Hematopoietic multipotent progenitor cell treated with erythropoietin and hydrocortisone succinate and interleukin-3 and kit ligand, for 6 days (in vitro differentiated cells): ENCODE measurements around the gene ERBB4.

Experiments used
- DNase-seq: peaks from one replicate; pipeline ENCODE4 v3.0.0-alpha.2; 2015

Gene ERBB4

GRCh38 chr2:211981451-211981850 lies 557.2 kb downstream of the ERBB4 start:
- DNase-seq, result no peak

GRCh38 chr2:211976076-211976475 lies 562.5 kb downstream of the ERBB4 start:
- no peak for DNase-seq

- DNase-seq, result no peak
Measured at GRCh38 chr2:211967234-211967633, 571.4 kb downstream of the ERBB4 start.

- DNase-seq, result no peak
Measured at GRCh38 chr2:211963969-211964368, 574.6 kb downstream of the ERBB4 start.

GRCh38 chr2:211957799-211958198 lies 580.8 kb downstream of the ERBB4 start:
- DNase-seq, result no peak

- DNase-seq, result no peak
Measured at GRCh38 chr2:211955648-211956047, 583.0 kb downstream of the ERBB4 start.

- DNase-seq, result no peak
Measured at GRCh38 chr2:211948932-211949331, 589.7 kb downstream of the ERBB4 start.

GRCh38 chr2:211946960-211947359 lies 591.6 kb downstream of the ERBB4 start:
- no peak for DNase-seq

- no peak for DNase-seq
Measured at GRCh38 chr2:211944572-211944971, 594.0 kb downstream of the ERBB4 start.

GRCh38 chr2:211942153-211942552 lies 596.4 kb downstream of the ERBB4 start:
- no peak for DNase-seq

GRCh38 chr2:211941216-211941747 lies 597.3 kb downstream of the ERBB4 start:
- DNase-seq, result no peak

GRCh38 chr2:211939177-211939576 lies 599.4 kb downstream of the ERBB4 start:
- DNase-seq, result no peak

GRCh38 chr2:211934811-211935210 lies 603.8 kb downstream of the ERBB4 start:
- no peak for DNase-seq

- DNase-seq, result no peak
Measured at GRCh38 chr2:211931314-211931713, 607.3 kb downstream of the ERBB4 start.

- DNase-seq, result no peak
Measured at GRCh38 chr2:211930331-211930730, 608.3 kb downstream of the ERBB4 start.

GRCh38 chr2:211928201-211928600 lies 610.4 kb downstream of the ERBB4 start:
- DNase-seq, result no peak

- no peak for DNase-seq
Measured at GRCh38 chr2:211923019-211923418, 615.6 kb downstream of the ERBB4 start.

- no peak for DNase-seq
Measured at GRCh38 chr2:211903961-211904360, 634.6 kb downstream of the ERBB4 start.

- DNase-seq, result no peak
Measured at GRCh38 chr2:211901226-211901846, 637.3 kb downstream of the ERBB4 start.

GRCh38 chr2:211900518-211900917 lies 638.1 kb downstream of the ERBB4 start:
- no peak for DNase-seq

- no peak for DNase-seq
Measured at GRCh38 chr2:211900000-211900399, 638.6 kb downstream of the ERBB4 start.

- no peak for DNase-seq
Measured at GRCh38 chr2:211898702-211899101, 639.9 kb downstream of the ERBB4 start.

- DNase-seq, result no peak
Measured at GRCh38 chr2:211881449-211881848, 657.2 kb downstream of the ERBB4 start.

GRCh38 chr2:211879323-211879722 lies 659.3 kb downstream of the ERBB4 start:
- no peak for DNase-seq

GRCh38 chr2:211877061-211877460 lies 661.5 kb downstream of the ERBB4 start:
- DNase-seq, result no peak
